Measurements from ENCODE around the gene FBXO40.

FBXO40 gene

GRCh38 chr3:121661376-121661775 lies 68.2 kb downstream of the FBXO40 start:
- H3K27ac ChIP-seq (ENCODE audit: insufficient read depth, low read depth, low read length, poor library complexity, severe bottlenecking), result no peak overlapping the region
- 91 to 94% methylated on average over 6 of the region's 6 CpGs for WGBS, 2 experiments
- H3K4me3 ChIP-seq (ENCODE audit: insufficient read depth, low read depth, low read length), result no peak overlapping the region
- H3K9me3 ChIP-seq (ENCODE audit: control insufficient read depth, low read length), result no peaks in the 10 kb centered on the region
- no peaks in the 10 kb centered on the region for H3K27me3 ChIP-seq (ENCODE audit: control insufficient read depth, insufficient read depth, low read length, poor library complexity, severe bottlenecking)
- peaks cover 11% of the 10 kb centered on the region for H3K36me3 ChIP-seq (ENCODE audit: control insufficient read depth, insufficient read depth, low read length)
- no peaks in the 10 kb centered on the region for H3K4me1 ChIP-seq (ENCODE audit: control insufficient read depth, insufficient read depth, low read length)

- H3K36me3 ChIP-seq (ENCODE audit: control insufficient read depth, insufficient read depth, low read length), result peaks cover 17% of the 10 kb centered on the region
- no peaks in the 10 kb centered on the region for H3K27me3 ChIP-seq (ENCODE audit: control insufficient read depth, insufficient read depth, low read length, poor library complexity, severe bottlenecking)
- no peaks in the 10 kb centered on the region for H3K4me1 ChIP-seq (ENCODE audit: control insufficient read depth, insufficient read depth, low read length)
- no peak overlapping the region for H3K27ac ChIP-seq (ENCODE audit: insufficient read depth, low read depth, low read length, poor library complexity, severe bottlenecking)
- no peaks in the 10 kb centered on the region for H3K9me3 ChIP-seq (ENCODE audit: control insufficient read depth, low read length)
- no peak overlapping the region for H3K4me3 ChIP-seq (ENCODE audit: insufficient read depth, low read depth, low read length)
Observed at GRCh38 chr3:121662742-121663141, 69.6 kb downstream of the FBXO40 start.

GRCh38 chr3:121663171-121663847 lies 70.1 kb downstream of the FBXO40 start:
- no peak overlapping the region for H3K27ac ChIP-seq (ENCODE audit: insufficient read depth, low read depth, low read length, poor library complexity, severe bottlenecking)
- WGBS, 2 experiments, result 83 to 93% methylated on average over 2 of the region's 2 CpGs
- peaks cover 17% of the 10 kb centered on the region for H3K36me3 ChIP-seq (ENCODE audit: control insufficient read depth, insufficient read depth, low read length)
- no peaks in the 10 kb centered on the region for H3K4me1 ChIP-seq (ENCODE audit: control insufficient read depth, insufficient read depth, low read length)
- H3K27me3 ChIP-seq (ENCODE audit: control insufficient read depth, insufficient read depth, low read length, poor library complexity, severe bottlenecking), result no peaks in the 10 kb centered on the region
- no peaks in the 10 kb centered on the region for H3K9me3 ChIP-seq (ENCODE audit: control insufficient read depth, low read length)
- H3K4me3 ChIP-seq (ENCODE audit: insufficient read depth, low read depth, low read length), result no peak overlapping the region

DNA sequence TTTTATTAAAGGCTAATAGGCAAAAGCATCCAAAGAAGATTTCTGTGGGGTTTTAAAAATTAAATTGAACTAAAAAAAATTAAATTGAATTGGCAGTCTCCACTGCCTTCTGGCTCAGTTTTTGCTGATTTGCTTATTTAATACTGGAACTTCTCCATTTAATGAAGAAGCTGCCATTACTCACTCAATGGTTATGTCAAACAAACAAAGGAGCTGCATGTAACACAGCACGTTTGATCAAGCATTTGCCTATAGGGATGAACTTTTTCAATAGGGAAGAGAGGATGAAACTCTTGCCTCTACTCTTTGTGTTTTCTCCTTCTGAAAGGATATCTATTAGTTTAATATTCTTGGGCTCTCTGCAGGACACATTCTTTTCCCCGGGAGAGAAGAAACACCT lies 72.3 kb downstream of the FBXO40 start:
- Histone ChIP-seq H3K27ac (ENCODE audit: insufficient read depth, low read depth, low read length, poor library complexity, severe bottlenecking) (no peak overlapping the region), H3K27me3 (ENCODE audit: control insufficient read depth, insufficient read depth, low read length, poor library complexity, severe bottlenecking) (no peaks in the 10 kb centered on the region), H3K4me3 (ENCODE audit: insufficient read depth, low read depth, low read length) (no peak overlapping the region), H3K9me3 (ENCODE audit: control insufficient read depth, low read length) (no peaks in the 10 kb centered on the region), H3K36me3 (ENCODE audit: control insufficient read depth, insufficient read depth, low read length) (peaks cover 23% of the 10 kb centered on the region), H3K4me1 (ENCODE audit: control insufficient read depth, insufficient read depth, low read length) (no peaks in the 10 kb centered on the region)
- WGBS, 2 experiments, result 91 to 96% methylated on average over 2 of the region's 2 CpGs

DNA sequence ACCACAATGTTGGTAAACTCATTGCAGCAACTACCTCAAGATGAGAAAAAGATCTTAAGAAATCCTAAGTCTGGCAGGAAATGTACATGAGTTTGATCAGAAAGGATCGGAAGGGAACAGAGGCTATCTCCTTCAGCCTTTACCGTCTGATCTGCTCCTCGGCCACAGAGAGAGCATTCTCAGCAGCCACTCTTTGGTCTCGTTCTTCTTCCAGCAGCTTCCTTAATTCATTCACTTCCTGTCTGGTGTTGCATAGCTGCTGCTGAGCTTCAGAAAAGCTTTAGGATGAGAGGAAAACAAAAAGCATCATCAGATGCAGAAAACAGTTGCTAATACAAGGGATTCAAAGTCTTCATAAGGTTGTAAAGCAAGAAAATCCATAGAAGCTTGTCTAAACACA lies 74.2 kb downstream of the FBXO40 start:
- Histone ChIP-seq H3K27me3 (ENCODE audit: control insufficient read depth, insufficient read depth, low read length, poor library complexity, severe bottlenecking) (no peaks in the 10 kb centered on the region), H3K27ac (ENCODE audit: insufficient read depth, low read depth, low read length, poor library complexity, severe bottlenecking) (no peak overlapping the region), H3K4me1 (ENCODE audit: control insufficient read depth, insufficient read depth, low read length) (no peaks in the 10 kb centered on the region), H3K36me3 (ENCODE audit: control insufficient read depth, insufficient read depth, low read length) (peaks cover 23% of the 10 kb centered on the region), H3K9me3 (ENCODE audit: control insufficient read depth, low read length) (no peaks in the 10 kb centered on the region), H3K4me3 (ENCODE audit: insufficient read depth, low read depth, low read length) (no peak overlapping the region)
- 95 to 98% methylated on average over 4 of the region's 4 CpGs for WGBS, 2 experiments

DNA sequence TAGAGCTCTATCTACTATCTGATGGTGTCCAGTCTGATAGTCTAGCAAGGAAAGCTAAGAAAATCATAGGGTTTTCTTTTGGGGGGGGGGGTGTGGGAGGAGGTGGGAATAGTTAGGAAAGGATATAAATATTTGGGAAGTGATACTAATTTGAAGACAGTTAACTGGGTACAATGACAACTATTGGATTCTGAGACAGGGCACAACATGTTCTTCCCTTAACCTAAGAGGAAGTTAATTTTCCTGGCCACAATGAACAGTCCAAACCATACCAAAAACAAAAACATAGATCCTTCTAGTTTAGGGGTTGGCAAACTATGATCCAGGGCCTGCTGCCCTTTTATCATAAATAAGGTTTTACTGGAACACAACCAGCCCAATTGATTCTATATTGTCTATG lies 77.5 kb downstream of the FBXO40 start:
- Histone ChIP-seq H3K9me3 (ENCODE audit: control insufficient read depth, low read length) (no peaks in the 10 kb centered on the region), H3K4me1 (ENCODE audit: control insufficient read depth, insufficient read depth, low read length) (no peaks in the 10 kb centered on the region), H3K4me3 (ENCODE audit: insufficient read depth, low read depth, low read length) (no peak overlapping the region), H3K36me3 (ENCODE audit: control insufficient read depth, insufficient read depth, low read length) (peaks cover 20% of the 10 kb centered on the region), H3K27me3 (ENCODE audit: control insufficient read depth, insufficient read depth, low read length, poor library complexity, severe bottlenecking) (no peaks in the 10 kb centered on the region), H3K27ac (ENCODE audit: insufficient read depth, low read depth, low read length, poor library complexity, severe bottlenecking) (no peak overlapping the region)

DNA sequence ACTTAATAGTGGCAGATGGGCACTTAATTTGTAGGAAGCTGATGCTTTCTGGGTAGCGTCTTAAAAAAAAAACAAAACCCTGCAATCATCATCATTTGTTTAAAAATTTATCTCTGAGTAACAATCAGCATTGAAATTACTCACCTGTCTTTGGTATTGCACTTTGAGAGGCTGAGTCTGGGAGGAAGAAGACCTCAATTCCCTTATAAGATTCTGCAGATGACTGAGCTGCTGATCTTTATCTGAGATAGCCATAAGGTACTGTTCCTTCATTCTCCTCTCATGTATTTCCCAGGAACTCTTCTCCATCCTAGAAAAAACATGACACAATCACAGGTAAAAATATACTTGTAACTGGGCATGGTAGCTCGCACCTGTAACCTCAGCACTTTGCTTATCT lies 84.0 kb downstream of the FBXO40 start:
- H3K27me3 ChIP-seq (ENCODE audit: control insufficient read depth, insufficient read depth, low read length, poor library complexity, severe bottlenecking), result no peaks in the 10 kb centered on the region
- no peaks in the 10 kb centered on the region for H3K4me1 ChIP-seq (ENCODE audit: control insufficient read depth, insufficient read depth, low read length)
- no peaks in the 10 kb centered on the region for H3K9me3 ChIP-seq (ENCODE audit: control insufficient read depth, low read length)
- H3K4me3 ChIP-seq (ENCODE audit: insufficient read depth, low read depth, low read length), result no peak overlapping the region
- no peak overlapping the region for H3K27ac ChIP-seq (ENCODE audit: insufficient read depth, low read depth, low read length, poor library complexity, severe bottlenecking)
- H3K36me3 ChIP-seq (ENCODE audit: control insufficient read depth, insufficient read depth, low read length), result peaks cover 23% of the 10 kb centered on the region
- WGBS, 2 experiments, result 100% methylated on average over 2 of the region's 2 CpGs
